Ramos (cell line): ENCODE results near the gene TADA3.

ENCODE experiments used
- in situ Hi-C: fragments of 300-500 bp; cut with MboI; formaldehyde crosslinking; loops from one replicate; pipeline ENCODE4 v1.14.3; 2022; ENCODE audit warnings: low sequenced_read_pairs; ENCODE audit not compliant: unreplicated experiment

The TADA3 gene

GRCh38 chr3:9769012-9769411, 23.3 kb downstream of the TADA3 start:
- in situ Hi-C loops: no loop called here

GRCh38 chr3:9768141-9768775, 24.0 kb downstream of the TADA3 start:
- in situ Hi-C loops: no loop called here

GRCh38 chr3:9767418-9767817, 24.9 kb downstream of the TADA3 start:
- in situ Hi-C loops: no loop called here

- in situ Hi-C loops: no loop called here
These were observed 26.4 kb downstream of the TADA3 start for GRCh38 chr3:9765865-9766264.

- in situ Hi-C loops: no loop called here
These were observed 29.4 kb downstream of the TADA3 start for GRCh38 chr3:9762871-9763270.

- in situ Hi-C loops: no loop called here
These were observed 30.4 kb downstream of the TADA3 start for GRCh38 chr3:9761919-9762318.

- in situ Hi-C loops: no loop called here
These were observed 31.3 kb downstream of the TADA3 start for GRCh38 chr3:9760779-9761505.

GRCh38 chr3:9757427-9757826, 34.8 kb downstream of the TADA3 start:
- in situ Hi-C loops: no loop called here

GRCh38 chr3:9754678-9755077, 37.6 kb downstream of the TADA3 start:
- in situ Hi-C loops: no loop called here

GRCh38 chr3:9750556-9751411, 41.5 kb downstream of the TADA3 start:
- in situ Hi-C loops: no loop called here

- in situ Hi-C loops: no loop called here
These were observed 42.4 kb downstream of the TADA3 start, which contains the start of gene OGG1 for GRCh38 chr3:9749645-9750555. Gene OGG1 (plus strand): TSS chr3:9749952. CDS start chr3:9750287, 335 bp downstream.

- in situ Hi-C loops: no loop called here
These were observed 43.0 kb downstream of the TADA3 start for GRCh38 chr3:9749296-9749644.

- in situ Hi-C loops: no loop called here
These were observed 44.2 kb downstream of the TADA3 start for GRCh38 chr3:9748031-9748430.

GRCh38 chr3:9747267-9747666, 45.0 kb downstream of the TADA3 start:
- in situ Hi-C loops: no loop called here

GRCh38 chr3:9746330-9746729, 45.9 kb downstream of the TADA3 start:
- in situ Hi-C loops: no loop called here

GRCh38 chr3:9745521-9745920, 46.8 kb downstream of the TADA3 start:
- in situ Hi-C loops: no loop called here

- in situ Hi-C loops: no loop called here
These were observed 48.1 kb downstream of the TADA3 start for GRCh38 chr3:9744162-9744561.

- in situ Hi-C loops: no loop called here
These were observed 48.7 kb downstream of the TADA3 start for GRCh38 chr3:9743548-9743947.

GRCh38 chr3:9742560-9742959, 49.7 kb downstream of the TADA3 start:
- in situ Hi-C loops: no loop called here

- in situ Hi-C loops: no loop called here
These were observed 53.1 kb downstream of the TADA3 start for GRCh38 chr3:9739181-9739580.
